ENCODE data around the gene ZNF32.

DNA sequence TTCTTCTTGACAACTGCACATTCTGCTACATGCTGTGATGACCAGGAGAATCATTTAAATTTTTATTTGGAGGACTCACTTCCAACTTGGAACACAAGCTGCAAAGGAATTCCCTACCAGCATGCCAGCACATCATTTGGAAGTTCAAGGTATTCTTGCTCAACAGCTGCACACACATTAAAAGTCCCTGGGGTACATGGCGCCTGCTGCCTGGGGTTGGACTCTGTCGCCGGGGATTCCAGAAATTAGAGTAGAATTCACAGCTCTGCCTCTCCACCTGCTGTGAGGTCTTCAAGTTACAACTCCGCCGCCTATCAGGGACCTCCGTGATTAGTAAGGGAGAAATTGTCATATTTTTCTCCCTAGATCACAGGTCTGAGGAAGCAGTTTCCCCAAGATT lies 1.1 kb downstream of the ZNF32 start:
- TF ChIP-seq, protein P1, sequence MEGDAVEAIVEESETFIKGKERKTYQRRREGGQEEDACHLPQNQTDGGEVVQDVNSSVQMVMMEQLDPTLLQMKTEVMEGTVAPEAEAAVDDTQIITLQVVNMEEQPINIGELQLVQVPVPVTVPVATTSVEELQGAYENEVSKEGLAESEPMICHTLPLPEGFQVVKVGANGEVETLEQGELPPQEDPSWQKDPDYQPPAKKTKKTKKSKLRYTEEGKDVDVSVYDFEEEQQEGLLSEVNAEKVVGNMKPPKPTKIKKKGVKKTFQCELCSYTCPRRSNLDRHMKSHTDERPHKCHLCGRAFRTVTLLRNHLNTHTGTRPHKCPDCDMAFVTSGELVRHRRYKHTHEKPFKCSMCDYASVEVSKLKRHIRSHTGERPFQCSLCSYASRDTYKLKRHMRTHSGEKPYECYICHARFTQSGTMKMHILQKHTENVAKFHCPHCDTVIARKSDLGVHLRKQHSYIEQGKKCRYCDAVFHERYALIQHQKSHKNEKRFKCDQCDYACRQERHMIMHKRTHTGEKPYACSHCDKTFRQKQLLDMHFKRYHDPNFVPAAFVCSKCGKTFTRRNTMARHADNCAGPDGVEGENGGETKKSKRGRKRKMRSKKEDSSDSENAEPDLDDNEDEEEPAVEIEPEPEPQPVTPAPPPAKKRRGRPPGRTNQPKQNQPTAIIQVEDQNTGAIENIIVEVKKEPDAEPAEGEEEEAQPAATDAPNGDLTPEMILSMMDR (IDR thresholded peaks at IDR 0.05): no peak
- no peak for TF ChIP-seq POLR2AphosphoS5 (IDR thresholded peaks at IDR 0.05)
- TF ChIP-seq EP300 (IDR thresholded peaks at IDR 0.05): no peak
- no peak for TF ChIP-seq POLR2A (IDR thresholded peaks at IDR 0.05)
